HG03103 (cell line): Measurements from ENCODE around the gene COMMD8.
A peak's percentile ranks its signal among the peaks of the same experiment; 100 is the strongest.

Experiments used
- ATAC-seq: cut with Tn5 transposase; IDR thresholded peaks from one replicate; pipeline ENCODE4 v1.9.1; 2021; ENCODE audit warnings: low read depth; ENCODE audit not compliant: unreplicated experiment

The COMMD8 gene

DNA sequence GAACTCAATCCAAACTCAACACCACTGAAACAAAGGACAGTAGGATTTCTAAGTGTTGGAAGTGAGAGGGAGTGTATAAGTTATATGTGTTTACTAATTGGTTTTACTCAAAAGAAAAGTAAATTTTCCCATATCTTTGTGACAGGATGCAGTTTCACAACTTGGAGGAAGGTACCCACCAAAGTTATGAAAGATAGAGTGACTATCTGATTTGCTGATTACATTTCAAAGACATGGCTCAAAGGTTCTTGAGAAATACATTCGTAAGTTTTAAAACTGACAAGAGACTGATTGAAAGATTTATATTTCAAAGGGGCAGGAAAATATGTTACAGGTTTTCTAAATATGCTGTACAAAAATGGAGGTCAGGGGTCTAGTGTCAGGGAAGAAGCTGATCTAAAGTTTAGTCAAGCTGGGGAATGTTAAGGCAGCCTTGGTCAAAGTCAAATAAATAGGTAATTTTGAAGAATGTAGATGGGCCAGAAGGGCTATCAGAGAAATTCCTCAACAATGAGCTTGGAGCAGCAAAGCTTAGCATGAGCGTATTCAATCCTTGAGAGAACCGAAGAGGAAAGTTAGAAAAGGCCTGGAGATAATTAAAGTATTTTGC lies 9.7 kb upstream of the COMMD8 start:
- no peak for ATAC-seq

- no peak for ATAC-seq
Measured at GRCh38 chr4:47471591-47471990, 8.1 kb upstream of the COMMD8 start.

DNA sequence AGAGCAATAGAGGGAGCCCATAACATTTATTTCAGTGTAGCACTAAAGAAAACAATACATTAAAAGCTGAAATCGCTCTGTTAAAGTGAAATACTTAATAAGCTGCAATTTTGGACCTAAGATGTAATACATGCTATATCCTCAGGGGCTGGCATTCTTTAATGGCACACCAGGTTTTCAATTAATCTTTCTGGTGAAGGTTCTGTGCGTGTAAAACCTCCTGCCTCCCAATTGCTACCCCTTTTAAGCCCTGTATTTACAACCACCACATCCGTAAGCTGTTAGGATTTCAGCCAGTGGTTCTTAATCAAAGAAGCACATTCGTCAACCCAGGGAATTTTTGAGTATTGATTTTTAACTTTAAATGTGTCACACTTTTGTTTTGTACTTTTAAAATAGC lies 7.6 kb upstream of the COMMD8 start:
- ATAC-seq: no peak

DNA sequence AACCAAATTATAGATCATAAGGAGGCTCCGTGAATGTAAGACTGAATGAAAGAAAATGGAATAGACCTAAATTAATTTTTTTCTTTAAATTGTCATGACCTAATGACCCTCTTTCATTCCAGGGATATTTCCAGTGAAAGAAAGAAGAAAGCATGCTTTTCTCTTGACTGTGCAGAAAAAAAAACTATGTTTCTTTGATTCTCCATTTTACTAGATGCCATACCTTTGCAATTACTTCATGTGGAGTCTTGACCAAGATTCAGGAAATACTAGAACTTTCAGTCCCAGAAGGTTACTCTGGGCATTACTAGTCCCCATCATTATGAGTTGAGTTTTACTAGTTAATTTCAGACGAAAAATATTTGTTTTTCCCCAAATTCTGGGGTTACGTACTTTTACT lies 6.4 kb upstream of the COMMD8 start:
- no peak for ATAC-seq

- no peak for ATAC-seq
Measured at GRCh38 chr4:47468706-47469365, 5.3 kb upstream of the COMMD8 start.

- no peak for ATAC-seq
Measured at GRCh38 chr4:47466056-47466785, 2.7 kb upstream of the COMMD8 start.

DNA sequence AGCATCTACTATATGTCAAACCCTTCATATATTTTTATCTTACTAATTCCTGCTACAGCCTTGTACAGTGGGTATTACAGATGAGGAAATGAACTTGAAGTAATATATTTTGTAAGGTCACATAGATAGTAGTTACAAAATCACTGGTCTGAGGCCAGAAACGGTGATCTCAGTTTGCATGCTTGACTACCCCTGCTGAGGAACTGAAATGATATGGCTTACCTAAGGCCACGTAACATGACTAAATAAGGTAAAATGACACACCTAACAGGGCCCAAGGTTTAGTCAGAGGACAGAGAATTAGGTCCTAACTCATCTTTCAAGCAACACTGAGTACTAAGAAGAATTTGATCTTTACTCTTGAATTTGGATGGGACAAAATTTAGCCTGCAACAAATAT lies 1.5 kb upstream of the COMMD8 start:
- ATAC-seq: peak; percentile 36

DNA sequence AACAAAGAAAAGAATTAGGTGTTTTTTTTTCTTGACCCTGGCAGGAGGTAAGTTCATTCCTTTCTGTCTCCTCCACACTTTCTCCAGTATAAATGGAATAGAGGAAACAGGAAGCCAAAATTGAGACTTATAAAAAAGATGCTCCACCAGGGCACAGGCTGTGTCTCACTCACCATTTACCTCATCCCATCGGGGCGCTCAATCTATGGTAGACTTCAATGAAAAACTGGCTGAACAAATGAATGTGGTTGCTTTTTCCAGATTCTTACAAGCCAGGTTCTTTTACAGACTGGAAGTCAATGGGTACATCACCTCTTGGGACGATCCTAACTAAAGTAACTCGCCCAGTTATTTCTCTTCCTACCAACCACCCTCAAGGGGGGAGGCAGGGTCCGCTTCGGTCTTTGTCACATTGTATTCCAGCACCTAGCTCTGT lies 685 bp downstream of the COMMD8 start:
- peak; percentile 16 for ATAC-seq

DNA sequence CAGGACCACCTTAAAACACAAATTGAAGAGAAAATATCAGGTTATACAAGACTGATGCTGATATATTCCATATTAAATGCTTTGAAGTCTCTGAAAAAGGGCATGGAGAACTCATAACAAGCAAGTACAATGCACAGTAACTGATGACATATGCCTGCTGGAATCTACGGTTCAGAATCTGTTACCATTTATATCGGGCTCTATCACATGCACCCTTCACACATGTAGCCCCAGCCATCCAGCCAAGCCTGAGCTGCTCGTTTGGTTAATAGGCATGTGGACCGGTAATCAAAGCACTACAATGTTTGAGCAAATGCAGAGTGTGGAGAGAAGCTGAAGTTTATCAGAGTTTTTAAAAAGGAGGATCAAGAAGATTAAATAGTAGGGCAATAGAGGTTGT lies 11.8 kb downstream of the COMMD8 start:
- no peak for ATAC-seq

GRCh38 chr4:47444031-47444430 lies 19.5 kb downstream of the COMMD8 start:
- no peak for ATAC-seq

DNA sequence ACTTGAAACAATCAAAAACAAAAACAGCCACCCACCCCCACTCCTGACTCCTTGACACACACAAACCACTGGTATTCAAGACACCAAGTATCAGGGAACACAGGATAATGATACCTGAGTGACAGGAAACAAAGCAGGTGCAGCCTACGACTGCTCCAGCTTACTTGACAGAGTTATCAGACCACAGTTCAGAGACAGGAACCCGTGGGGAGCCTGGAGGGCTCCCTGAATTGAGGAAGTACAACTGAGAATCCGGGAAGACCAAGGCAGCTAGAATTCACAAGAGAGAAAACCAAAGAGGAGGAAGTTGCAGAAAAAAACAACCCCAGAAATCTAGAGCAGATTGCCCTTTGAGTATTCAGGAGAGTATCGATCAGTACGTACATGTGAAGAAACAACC lies 20.5 kb downstream of the COMMD8 start:
- ATAC-seq: peak; percentile 79

DNA sequence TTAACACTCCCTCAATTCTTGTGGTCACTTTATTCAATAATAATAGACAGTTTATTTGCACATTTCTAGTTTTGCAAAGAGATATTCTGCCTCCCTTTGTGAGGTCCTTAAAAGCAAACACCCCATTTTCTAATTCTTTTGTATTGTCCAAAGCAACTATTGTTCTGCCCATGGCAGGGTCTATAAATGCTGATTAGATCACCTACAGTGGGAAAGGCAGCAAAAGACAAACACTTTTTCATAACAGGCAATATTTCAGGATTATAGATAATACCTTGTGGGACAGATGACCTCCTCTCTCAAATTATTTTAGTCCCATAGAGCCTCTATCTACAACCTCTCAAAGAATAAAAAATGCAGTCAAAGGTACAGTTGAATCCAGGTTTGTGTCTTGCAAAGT lies 28.6 kb downstream of the COMMD8 start:
- no peak for ATAC-seq

DNA sequence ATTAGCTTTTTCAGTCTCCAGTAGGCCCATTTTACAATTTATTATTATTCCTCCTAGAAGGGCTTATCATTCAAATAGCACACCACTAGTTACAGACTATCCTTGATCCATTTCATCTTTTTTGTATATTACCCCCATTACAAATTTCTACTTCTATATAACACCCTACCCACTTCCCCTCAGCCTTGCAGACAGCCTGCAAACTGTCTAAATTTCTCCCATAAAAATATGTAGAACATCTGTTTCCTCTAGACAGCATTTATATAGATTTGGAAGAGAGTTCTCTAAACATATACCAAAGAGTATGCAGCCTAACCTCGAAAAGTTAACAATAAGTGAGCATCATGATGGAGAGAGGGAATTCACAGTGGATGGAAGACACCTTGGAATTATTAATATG lies 30.8 kb downstream of the COMMD8 start:
- no peak for ATAC-seq

DNA sequence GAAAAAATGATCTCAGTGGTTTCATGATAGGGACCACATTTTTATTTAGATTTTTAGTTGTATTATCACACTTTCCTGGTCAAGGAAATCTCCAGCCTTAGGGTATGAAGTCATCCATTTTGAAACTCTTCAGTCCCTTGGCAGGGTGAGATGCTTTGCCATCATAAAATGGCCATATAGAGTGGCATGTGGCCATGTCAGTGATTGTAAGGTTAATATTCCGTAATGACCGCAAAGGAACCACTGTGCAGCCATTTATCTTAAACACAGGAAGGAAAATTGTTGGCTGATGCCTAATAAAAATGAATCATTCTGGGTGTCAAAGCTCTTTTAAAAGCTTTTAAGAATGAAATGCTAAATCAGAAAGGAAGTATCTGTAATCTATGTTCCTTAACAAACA lies 35.6 kb downstream of the COMMD8 start:
- no peak for ATAC-seq

- ATAC-seq: no peak
Measured at GRCh38 chr4:47425628-47426027, 37.9 kb downstream of the COMMD8 start.

GRCh38 chr4:47419296-47419695 lies 44.2 kb downstream of the COMMD8 start:
- no peak for ATAC-seq

- no peak for ATAC-seq
Measured at GRCh38 chr4:47418147-47418546, 45.4 kb downstream of the COMMD8 start.

DNA sequence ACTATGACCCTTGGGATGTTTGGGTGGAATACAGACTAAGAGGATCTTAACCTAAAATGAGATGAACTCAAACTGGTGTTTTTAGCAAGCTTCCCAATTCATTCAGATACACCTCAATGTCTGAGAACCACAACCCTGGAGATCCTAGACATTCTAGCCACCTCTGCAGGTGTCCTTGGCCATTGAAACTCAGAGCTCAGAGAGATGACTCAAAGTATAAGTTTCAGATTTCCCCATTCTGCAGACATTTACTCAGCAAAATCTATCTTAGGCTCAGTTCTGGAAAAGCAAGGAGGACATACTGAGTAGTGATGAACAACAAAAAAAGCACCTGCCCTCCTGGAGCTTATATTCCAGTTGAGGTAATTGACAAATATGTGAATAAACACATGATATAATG lies 47.8 kb downstream of the COMMD8 start:
- ATAC-seq: peak; percentile 69

GRCh38 chr4:47413521-47413920 lies 50.0 kb downstream of the COMMD8 start:
- ATAC-seq: no peak

GRCh38 chr4:47410271-47410670 lies 53.2 kb downstream of the COMMD8 start:
- no peak for ATAC-seq

- ATAC-seq: no peak
Measured at GRCh38 chr4:47406408-47406807, 57.1 kb downstream of the COMMD8 start.
